GM15510 (cell line): ENCODE results near the gene C2orf66.

Experiments used
- POLR2A ChIP-seq: IDR thresholded peaks from 3 replicates; pipeline ENCODE4 v1.6.1; 2011; ENCODE audit warnings: borderline replicate concordance; ENCODE audit not compliant: insufficient read length; ENCODE audit errors: extremely low read depth

The C2orf66 gene

DNA sequence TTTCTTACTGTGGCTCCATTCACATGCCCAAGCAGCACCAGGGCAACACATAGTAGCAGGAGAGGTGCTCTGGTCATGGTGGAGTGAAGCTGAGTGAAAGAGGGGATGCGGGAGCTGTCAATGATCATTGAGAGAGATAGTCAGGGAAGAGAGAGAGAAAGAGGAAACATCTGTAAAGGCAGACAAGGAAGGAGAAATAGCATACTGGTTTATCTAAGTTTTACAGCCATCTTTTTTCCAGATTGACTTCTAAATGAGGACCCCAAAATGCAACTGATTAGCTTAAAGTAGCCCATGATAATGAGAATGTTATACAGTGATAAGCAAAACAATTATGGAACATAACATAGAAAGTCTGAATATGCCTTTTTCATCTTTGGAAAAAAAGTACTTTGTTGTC is at the start of gene C2orf66:
C2orf66 (minus strand) TSS at position 96 of the 400 bp plus-strand sequence; CDS start at position 77, 19 bp downstream.
- TF ChIP-seq POLR2A: no peak

DNA sequence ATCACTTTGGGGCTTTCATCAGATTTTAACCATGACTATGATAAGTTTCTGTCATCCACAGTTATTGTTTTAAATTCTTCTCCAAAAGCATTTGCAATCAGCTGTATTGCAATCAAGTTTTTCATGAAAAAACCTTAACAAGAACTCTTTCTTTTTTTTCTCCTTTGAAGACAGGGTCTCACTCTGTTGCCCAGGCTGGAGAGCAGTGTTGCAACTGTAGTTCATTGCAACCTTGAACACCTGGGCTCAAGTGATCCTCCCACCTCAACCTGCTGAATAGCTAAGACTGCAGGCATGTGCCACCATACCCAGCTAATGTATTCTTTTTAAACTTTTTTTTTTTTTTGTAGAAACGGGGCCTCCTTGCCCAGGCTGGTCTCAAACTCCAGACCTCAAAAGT is 45.5 kb upstream of the C2orf66 start:
- no peak for TF ChIP-seq POLR2A

DNA sequence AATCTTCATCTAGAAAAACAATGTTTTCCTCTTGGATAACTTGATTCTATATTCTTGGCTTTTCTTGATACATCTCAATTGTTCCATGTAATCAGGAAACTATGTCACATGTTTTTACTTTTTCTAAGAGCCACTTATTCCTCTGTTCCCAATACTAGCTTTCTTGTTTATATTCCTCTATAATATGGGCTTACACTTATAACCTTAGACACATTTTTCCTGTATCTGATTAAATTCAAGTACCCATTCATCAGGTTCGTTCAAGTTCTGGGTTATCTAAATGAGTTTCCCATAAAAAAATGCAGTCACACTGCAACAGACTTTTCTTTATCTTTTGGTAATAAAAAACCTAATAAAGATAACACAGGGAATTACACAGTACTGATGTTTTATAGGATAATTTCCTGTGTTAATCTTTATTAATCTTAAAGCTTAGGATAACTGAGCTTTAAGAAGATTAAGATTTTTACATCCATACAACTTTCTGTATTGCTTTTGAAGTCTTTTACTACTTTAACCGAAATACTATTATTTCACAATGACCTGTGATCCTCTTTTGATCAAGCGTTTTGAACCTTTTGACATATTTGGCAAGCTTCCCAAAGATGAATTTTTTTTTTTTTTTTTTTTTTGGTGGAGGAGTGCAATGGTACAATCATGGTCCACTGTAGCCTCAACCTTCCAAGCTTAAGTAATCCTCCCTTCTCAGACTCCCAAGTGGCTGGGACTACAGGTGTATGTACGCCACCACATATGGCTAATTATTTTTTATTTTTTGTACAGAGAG is 44.3 kb upstream of the C2orf66 start:
- TF ChIP-seq POLR2A: no peak

- no peak for TF ChIP-seq POLR2A
Observed at GRCh38 chr2:196851088-196851487, 41.9 kb upstream of the C2orf66 start.

GRCh38 chr2:196849895-196850294 is 40.7 kb upstream of the C2orf66 start:
- TF ChIP-seq POLR2A: no peak

GRCh38 chr2:196846295-196846694 is 37.1 kb upstream of the C2orf66 start:
- TF ChIP-seq POLR2A: no peak

GRCh38 chr2:196845371-196845770 is 36.2 kb upstream of the C2orf66 start:
- no peak for TF ChIP-seq POLR2A

GRCh38 chr2:196840171-196840570 is 31.0 kb upstream of the C2orf66 start:
- no peak for TF ChIP-seq POLR2A

DNA sequence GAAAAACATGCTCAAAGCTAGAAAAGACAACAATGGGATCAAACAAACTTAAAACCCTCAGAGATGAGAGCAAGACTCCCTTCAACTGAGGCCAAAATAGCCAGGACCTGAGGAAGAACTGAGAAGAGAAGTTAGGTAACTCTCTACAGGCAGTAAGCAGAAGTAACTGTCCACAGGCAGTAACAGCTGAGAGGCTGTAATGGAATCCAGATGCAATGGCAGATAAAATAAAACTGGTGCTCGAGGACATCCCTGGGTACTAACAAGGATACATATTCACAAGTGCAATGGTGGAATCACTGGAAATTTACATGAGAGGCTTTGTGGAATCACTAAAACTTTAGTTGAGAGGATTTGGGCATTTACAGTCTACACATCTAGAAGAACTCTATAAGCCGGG is 30.4 kb upstream of the C2orf66 start:
- no peak for TF ChIP-seq POLR2A

DNA sequence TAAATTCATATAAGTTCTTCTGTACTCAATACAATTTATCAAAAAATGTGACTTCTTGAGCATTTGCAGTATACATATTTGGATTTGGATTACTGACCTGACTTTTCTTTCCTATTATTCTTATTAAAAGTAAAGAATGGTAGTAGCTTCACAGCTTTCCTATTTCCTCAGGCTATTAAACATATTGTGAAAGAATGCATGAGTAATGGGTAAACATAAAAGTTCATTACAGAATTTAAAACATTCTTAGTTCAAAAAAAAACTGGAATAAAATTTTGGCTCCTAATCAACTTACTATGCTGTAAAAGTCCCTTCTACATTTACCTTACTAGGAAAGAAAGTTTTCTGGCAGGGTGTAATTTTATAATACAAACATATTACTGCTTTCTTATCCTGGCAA is 27.3 kb upstream of the C2orf66 start:
- no peak for TF ChIP-seq POLR2A

DNA sequence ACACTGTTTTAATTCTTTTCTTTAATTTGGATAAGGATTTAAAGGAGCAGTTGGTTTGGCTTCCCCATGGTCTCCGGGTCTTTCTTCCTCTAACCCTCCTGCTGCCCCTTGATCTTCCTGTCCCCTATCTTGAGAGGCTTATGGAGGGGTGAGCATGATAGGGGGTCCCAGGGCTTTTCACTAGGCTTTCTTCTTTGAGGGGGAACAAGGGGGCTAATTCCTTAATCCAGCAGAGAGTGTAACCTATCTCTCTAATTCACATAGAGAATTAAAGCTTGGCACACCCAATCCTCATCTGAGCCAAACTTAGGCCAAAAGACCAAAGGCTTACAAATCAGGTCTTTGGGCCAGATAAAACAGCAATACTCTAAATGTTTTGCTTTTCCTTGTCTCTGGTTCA is 21.5 kb upstream of the C2orf66 start:
- no peak for TF ChIP-seq POLR2A

GRCh38 chr2:196827356-196827755 is 18.2 kb upstream of the C2orf66 start:
- no peak for TF ChIP-seq POLR2A

DNA sequence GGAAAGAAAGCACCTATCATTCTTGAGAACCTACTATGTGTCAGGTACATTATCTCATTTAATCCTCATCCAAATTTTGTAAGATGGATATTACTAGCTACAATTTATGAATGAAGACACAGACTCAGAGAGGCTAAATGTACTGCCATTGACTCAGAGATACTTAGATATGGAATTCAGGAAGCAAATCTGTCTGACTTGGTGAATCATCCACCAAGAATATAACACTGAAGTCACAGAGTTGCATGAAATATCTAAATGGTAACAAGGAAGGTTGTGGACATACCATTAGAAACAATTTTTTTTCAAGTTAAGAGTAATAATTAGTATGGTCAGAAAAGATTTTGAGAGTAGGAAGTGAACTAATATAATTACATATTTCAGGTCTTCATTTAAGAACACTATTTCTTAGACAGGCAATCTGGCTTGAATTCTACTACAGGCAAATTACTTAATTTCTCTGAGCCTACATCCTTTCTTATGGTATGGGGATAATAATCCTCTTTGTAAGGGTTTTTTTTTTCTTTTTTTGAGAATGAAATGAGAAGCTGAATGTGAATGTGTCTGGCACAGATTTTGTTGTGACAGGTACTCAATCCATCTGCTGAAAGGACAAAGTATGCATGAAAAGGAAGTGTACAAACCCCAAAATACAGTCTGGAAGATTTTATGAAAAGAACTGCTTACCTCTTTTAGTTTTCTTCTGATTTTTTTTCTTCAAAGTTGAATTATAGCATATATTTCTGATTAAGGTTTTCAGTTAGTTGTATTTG is 14.8 kb upstream of the C2orf66 start:
- TF ChIP-seq POLR2A: no peak

GRCh38 chr2:196821195-196821594 is 12.0 kb upstream of the C2orf66 start:
- no peak for TF ChIP-seq POLR2A

DNA sequence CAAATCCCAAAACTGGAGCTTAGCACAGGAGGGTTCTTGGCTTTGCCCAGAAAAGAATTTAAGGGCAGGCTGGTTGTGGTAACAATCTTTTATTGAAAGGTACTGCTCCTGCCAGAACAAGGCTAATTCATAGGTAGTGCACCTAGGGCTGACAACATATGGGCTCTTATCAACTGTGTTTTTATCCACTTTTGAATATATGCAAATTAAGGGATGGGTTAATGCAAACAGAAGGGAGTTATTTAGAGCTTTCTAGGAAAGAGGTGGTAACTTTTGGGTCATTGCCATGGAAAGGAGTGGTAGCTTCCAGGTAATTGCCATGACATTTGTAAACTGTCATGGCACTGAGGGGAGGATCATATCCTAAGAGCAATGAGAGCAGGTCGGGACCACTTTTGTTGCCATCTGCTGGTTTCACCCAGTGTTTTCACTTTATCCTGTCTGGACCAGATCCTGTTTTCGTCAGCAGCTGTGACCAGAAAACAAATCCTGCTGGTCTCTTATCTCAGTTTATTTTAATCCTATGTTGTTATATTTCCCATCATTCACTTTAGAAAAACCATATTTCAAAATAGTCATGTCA is 981 bp downstream of the C2orf66 start:
- no peak for TF ChIP-seq POLR2A
